ENCODE data around the gene EXOSC7.

GRCh38 chr3:44960387-44961026, 15.5 kb upstream of the EXOSC7 start:
- no peak for TF ChIP-seq HCFC1 (IDR thresholded peaks at IDR 0.05; ENCODE audit: low read depth, low read length)
- TF ChIP-seq ZNF282 (CRISPR knock-in tag; IDR thresholded peaks at IDR 0.05), result no peak
- no peak for TF ChIP-seq CTCF (IDR thresholded peaks at IDR 0.05 in 2 of 3, conservative IDR thresholded peaks at IDR 0.05 in 1 of 3; ENCODE audit: insufficient read depth in 2 of 3, low read depth in 1 of 3, low read length in 3 of 3)
- TF ChIP-seq, protein P1, sequence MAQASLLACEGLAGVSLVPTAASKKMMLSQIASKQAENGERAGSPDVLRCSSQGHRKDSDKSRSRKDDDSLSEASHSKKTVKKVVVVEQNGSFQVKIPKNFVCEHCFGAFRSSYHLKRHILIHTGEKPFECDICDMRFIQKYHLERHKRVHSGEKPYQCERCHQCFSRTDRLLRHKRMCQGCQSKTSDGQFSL (CRISPR knock-in tag; IDR thresholded peaks at IDR 0.05), result no peak
- TF ChIP-seq, protein P1 (tag; IDR thresholded peaks at IDR 0.05), result no peak
- TF ChIP-seq TAL1 (IDR thresholded peaks at IDR 0.05), result no peak
- no peak for TF ChIP-seq RAD21 (CRISPR knock-in tag; conservative IDR thresholded peaks at IDR 0.05 in 1 of 2, IDR thresholded peaks at IDR 0.05 in 1 of 2)
- TF ChIP-seq, protein P2, sequence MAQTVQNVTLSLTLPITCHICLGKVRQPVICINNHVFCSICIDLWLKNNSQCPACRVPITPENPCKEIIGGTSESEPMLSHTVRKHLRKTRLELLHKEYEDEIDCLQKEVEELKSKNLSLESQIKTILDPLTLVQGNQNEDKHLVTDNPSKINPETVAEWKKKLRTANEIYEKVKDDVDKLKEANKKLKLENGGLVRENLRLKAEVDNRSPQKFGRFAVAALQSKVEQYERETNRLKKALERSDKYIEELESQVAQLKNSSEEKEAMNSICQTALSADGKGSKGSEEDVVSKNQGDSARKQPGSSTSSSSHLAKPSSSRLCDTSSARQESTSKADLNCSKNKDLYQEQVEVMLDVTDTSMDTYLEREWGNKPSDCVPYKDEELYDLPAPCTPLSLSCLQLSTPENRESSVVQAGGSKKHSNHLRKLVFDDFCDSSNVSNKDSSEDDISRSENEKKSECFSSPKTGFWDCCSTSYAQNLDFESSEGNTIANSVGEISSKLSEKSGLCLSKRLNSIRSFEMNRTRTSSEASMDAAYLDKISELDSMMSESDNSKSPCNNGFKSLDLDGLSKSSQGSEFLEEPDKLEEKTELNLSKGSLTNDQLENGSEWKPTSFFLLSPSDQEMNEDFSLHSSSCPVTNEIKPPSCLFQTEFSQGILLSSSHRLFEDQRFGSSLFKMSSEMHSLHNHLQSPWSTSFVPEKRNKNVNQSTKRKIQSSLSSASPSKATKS (CRISPR knock-in tag; IDR thresholded peaks at IDR 0.05), result no peak
- no peak for TF ChIP-seq JUND (IDR thresholded peaks at IDR 0.05; ENCODE audit: borderline replicate concordance, low read depth, low read length)
- no peak for TF ChIP-seq JUND (tag; IDR thresholded peaks at IDR 0.05; ENCODE audit: borderline replicate concordance, low read depth, low read length)
- no peak for TF ChIP-seq HNRNPUL1 (IDR thresholded peaks at IDR 0.05; ENCODE audit: low read length)

Measured in K562 (cell line).